Measurements from ENCODE around the gene SEMA5B.

- TF ChIP-seq CTCF (IDR thresholded peaks at IDR 0.05) (no peak), POLR2A (IDR thresholded peaks at IDR 0.05) (no peak), POLR2AphosphoS5 (IDR thresholded peaks at IDR 0.05) (no peak)
Observed at GRCh38 chr3:122916580-122916979, 111.0 kb downstream of the SEMA5B start.

All from breast epithelium (tissue), 3 donors.